Mucosa of stomach (tissue), 1 donor: ENCODE results near the gene CYFIP1.

Experiments
- H3K27me3 ChIP-seq: one replicate; pipeline ENCODE4 v1.7.0; 2013; ENCODE audit warnings: mild to moderate bottlenecking, low read length; ENCODE audit not compliant: control insufficient read depth, insufficient read depth
- H3K36me3 ChIP-seq: one replicate; pipeline ENCODE4 v1.7.0; 2013; ENCODE audit warnings: low read length; ENCODE audit not compliant: control insufficient read depth, insufficient read depth
- H3K4me1 ChIP-seq: one replicate; pipeline ENCODE4 v1.7.0; 2013; ENCODE audit warnings: mild to moderate bottlenecking, low read length; ENCODE audit not compliant: control insufficient read depth, insufficient read depth
- H3K4me3 ChIP-seq: one replicate; pipeline ENCODE4 v1.7.0; 2013; ENCODE audit warnings: low read length
- H3K9ac ChIP-seq: one replicate; pipeline ENCODE4 v1.7.0; 2013; ENCODE audit warnings: mild to moderate bottlenecking, low read length, moderate library complexity
- H3K9me3 ChIP-seq: one replicate; pipeline ENCODE4 v1.7.0; 2013; ENCODE audit warnings: mild to moderate bottlenecking, low read length, moderate library complexity; ENCODE audit not compliant: control insufficient read depth
- donor health status: Pancreatic carcinoma.

CYFIP1 gene

GRCh38 chr15:22942306-22942855 is 37.8 kb downstream of the CYFIP1 start:
- Histone ChIP-seq H3K9ac (no peak overlapping the region), H3K36me3 (peaks cover 17% of the 10 kb centered on the region), H3K4me1 (peaks cover 10% of the 10 kb centered on the region), H3K27me3 (no peaks in the 10 kb centered on the region), H3K9me3 (no peaks in the 10 kb centered on the region), H3K4me3 (no peak overlapping the region)

GRCh38 chr15:22941179-22941578 is 39.0 kb downstream of the CYFIP1 start:
- Histone ChIP-seq H3K4me3 (no peak overlapping the region), H3K27me3 (no peaks in the 10 kb centered on the region), H3K36me3 (peaks cover 23% of the 10 kb centered on the region), H3K9ac (no peak overlapping the region), H3K4me1 (peaks cover 10% of the 10 kb centered on the region), H3K9me3 (no peaks in the 10 kb centered on the region)

- peaks cover 22% of the 10 kb centered on the region for H3K36me3 ChIP-seq
- peaks cover 5% of the 10 kb centered on the region for H3K4me1 ChIP-seq
- no peak overlapping the region for H3K9ac ChIP-seq
- no peak overlapping the region for H3K4me3 ChIP-seq
- H3K27me3 ChIP-seq: no peaks in the 10 kb centered on the region
- no peaks in the 10 kb centered on the region for H3K9me3 ChIP-seq
Measured at GRCh38 chr15:22939652-22940061, 40.5 kb downstream of the CYFIP1 start.

- H3K4me3 ChIP-seq: no peak overlapping the region
- H3K4me1 ChIP-seq: no peaks in the 10 kb centered on the region
- H3K9me3 ChIP-seq: no peaks in the 10 kb centered on the region
- H3K27me3 ChIP-seq: no peaks in the 10 kb centered on the region
- no peak overlapping the region for H3K9ac ChIP-seq
- H3K36me3 ChIP-seq: peaks cover 17% of the 10 kb centered on the region
Measured at GRCh38 chr15:22939051-22939450, 41.1 kb downstream of the CYFIP1 start.

- Histone ChIP-seq H3K9ac (no peak overlapping the region), H3K4me3 (no peak overlapping the region), H3K36me3 (peaks cover 7% of the 10 kb centered on the region)
Measured at GRCh38 chr15:22936577-22937472, 43.3 kb downstream of the CYFIP1 start.

GRCh38 chr15:22933641-22934061 is 46.5 kb downstream of the CYFIP1 start:
- Histone ChIP-seq H3K27me3 (no peaks in the 10 kb centered on the region), H3K4me1 (peaks cover 10% of the 10 kb centered on the region), H3K4me3 (no peak overlapping the region), H3K36me3 (peaks cover 6% of the 10 kb centered on the region), H3K9me3 (no peaks in the 10 kb centered on the region), H3K9ac (no peak overlapping the region)

More at GRCh38 chr15:22936577-22937472, 43.3 kb downstream of the CYFIP1 start:
- H3K27me3 ChIP-seq: no peaks in the 10 kb centered on the region
- no peaks in the 10 kb centered on the region for H3K9me3 ChIP-seq
- H3K4me1 ChIP-seq: peaks cover 3% of the 10 kb centered on the region

GRCh38 chr15:22931784-22932536 is 48.2 kb downstream of the CYFIP1 start:
- Histone ChIP-seq H3K36me3 (peaks cover 6% of the 10 kb centered on the region), H3K9ac (no peak overlapping the region), H3K4me1 (peaks cover 10% of the 10 kb centered on the region), H3K4me3 (no peak overlapping the region), H3K27me3 (no peaks in the 10 kb centered on the region), H3K9me3 (no peaks in the 10 kb centered on the region)

- Histone ChIP-seq H3K9ac (no peak overlapping the region), H3K36me3 (peaks cover 2% of the 10 kb centered on the region), H3K9me3 (no peaks in the 10 kb centered on the region), H3K4me1 (peaks cover 10% of the 10 kb centered on the region), H3K4me3 (no peak overlapping the region), H3K27me3 (no peaks in the 10 kb centered on the region)
Measured at GRCh38 chr15:22930782-22931484, 49.2 kb downstream of the CYFIP1 start.

GRCh38 chr15:22927761-22928160 is 52.4 kb downstream of the CYFIP1 start:
- Histone ChIP-seq H3K4me1 (peaks cover 10% of the 10 kb centered on the region), H3K27me3 (no peaks in the 10 kb centered on the region), H3K36me3 (peaks cover 4% of the 10 kb centered on the region), H3K9me3 (no peaks in the 10 kb centered on the region), H3K9ac (no peak overlapping the region), H3K4me3 (no peak overlapping the region)

GRCh38 chr15:22925875-22926274 is 54.3 kb downstream of the CYFIP1 start:
- H3K4me1 ChIP-seq: peaks cover under 1% of the 10 kb centered on the region
- no peak overlapping the region for H3K9ac ChIP-seq
- H3K36me3 ChIP-seq: peaks cover 4% of the 10 kb centered on the region
- no peak overlapping the region for H3K4me3 ChIP-seq
- no peaks in the 10 kb centered on the region for H3K27me3 ChIP-seq
- no peaks in the 10 kb centered on the region for H3K9me3 ChIP-seq

- H3K4me3 ChIP-seq: no peak overlapping the region
- no peaks in the 10 kb centered on the region for H3K27me3 ChIP-seq
- peaks cover 10% of the 10 kb centered on the region for H3K36me3 ChIP-seq
- H3K9ac ChIP-seq: no peak overlapping the region
- no peaks in the 10 kb centered on the region for H3K4me1 ChIP-seq
- no peaks in the 10 kb centered on the region for H3K9me3 ChIP-seq
Measured at GRCh38 chr15:22922003-22922402, 58.2 kb downstream of the CYFIP1 start.
